Activated T-helper 1 cell treated with anti-CD3 and anti-CD28 coated beads, Interleukin-12 subunit alpha, Interleukin-12 subunit beta, Interleukin-2, Interleukin-4 antibody, amounts not matched to agents 30 ng/mL and 10 ng/mL and 1 ng/mL, durations not matched to agents 14 hours and 24 hours and 36 hours (primary cell): Measurements from ENCODE around the gene IRAK2. TPM values are rescaled to one million over a fixed set of nuclear protein-coding genes. Genes with fewer than 3 reads are reported as not detected.
"Not testable (repeated sequence)": the region's sequence is repeated elsewhere in the genome, so short reads cannot be mapped to it uniquely, and the experiment has no call there.

Experiments used
- DNase-seq: peaks from one replicate; pipeline ENCODE4 v3.0.0; 2021; ENCODE audit warnings: low spot score
- H3K27ac Mint-ChIP-seq: one replicate; pipeline ENCODE4 v1.8.0; 2021; ENCODE audit warnings: mild to moderate bottlenecking, mixed read lengths
- H3K27me3 Mint-ChIP-seq: one replicate; pipeline ENCODE4 v1.8.0; 2022; ENCODE audit warnings: mild to moderate bottlenecking, moderate library complexity, mixed read lengths; ENCODE audit not compliant: insufficient read depth
- H3K36me3 Mint-ChIP-seq: one replicate; pipeline ENCODE4 v1.8.0; 2021; ENCODE audit warnings: low read depth, mixed read lengths
- H3K4me1 Mint-ChIP-seq: one replicate; pipeline ENCODE4 v1.8.0; 2021; ENCODE audit warnings: low read depth, mixed read lengths
- H3K4me3 Mint-ChIP-seq: one replicate; pipeline ENCODE4 v1.8.0; 2021; ENCODE audit warnings: mild to moderate bottlenecking, moderate library complexity, mixed read lengths
- H3K9me3 Mint-ChIP-seq: one replicate; pipeline ENCODE4 v1.8.0; 2021; ENCODE audit warnings: mixed read lengths
- intact Hi-C: fragments of 100-400 bp; cut with micrococcal nuclease; formaldehyde crosslinking; loops from one replicate; pipeline ENCODE4 v1.15.1; 2024
- total RNA-seq: library from RNA; stranded (reverse); gene quantifications from 2 replicates; pipeline ENCODE4 v1.2.3, GENCODE V29; 2022

IRAK2 gene
- total RNA-seq, 1 donor from 2014 or later, result 8.6 TPM

GRCh38 chr3:10166213-10166604 is 1.5 kb downstream of the IRAK2 start:
- intact Hi-C loops, result no loop called here
- no peaks in the 10 kb centered on the region for H3K27me3 Mint-ChIP-seq
- H3K36me3 Mint-ChIP-seq, result peaks cover 21% of the 10 kb centered on the region
- H3K27ac Mint-ChIP-seq, result peak overlapping the region; percentile 67
- peak overlapping the region; percentile 82 for H3K4me3 Mint-ChIP-seq
- H3K9me3 Mint-ChIP-seq, result peaks cover 8% of the 10 kb centered on the region
- H3K4me1 Mint-ChIP-seq, result peaks cover 43% of the 10 kb centered on the region
- no peak for DNase-seq

- Mint-ChIP-seq H3K27ac (no peak overlapping the region), H3K27me3 (no peaks in the 10 kb centered on the region), H3K4me3 (no peak overlapping the region), H3K9me3 (peaks cover 8% of the 10 kb centered on the region), H3K4me1 (peaks cover 47% of the 10 kb centered on the region), H3K36me3 (peaks cover 24% of the 10 kb centered on the region)
- no peak for DNase-seq
- intact Hi-C loops, result no loop called here
Observed at GRCh38 chr3:10169000-10169496, 4.3 kb downstream of the IRAK2 start.

- no peaks in the 10 kb centered on the region for H3K27me3 Mint-ChIP-seq
Observed at GRCh38 chr3:10170915-10171478, 6.3 kb downstream of the IRAK2 start.

GRCh38 chr3:10173095-10173925 is 8.6 kb downstream of the IRAK2 start:
- H3K36me3 Mint-ChIP-seq, result peaks cover 35% of the 10 kb centered on the region
- intact Hi-C loops, result no loop called here
- H3K27ac Mint-ChIP-seq, result peak overlapping the region; percentile 82

More at GRCh38 chr3:10170915-10171478, 6.3 kb downstream of the IRAK2 start:
- peaks cover 8% of the 10 kb centered on the region for H3K9me3 Mint-ChIP-seq
- no peak overlapping the region for H3K27ac Mint-ChIP-seq
- H3K36me3 Mint-ChIP-seq, result peaks cover 29% of the 10 kb centered on the region
- H3K4me3 Mint-ChIP-seq, result no peak overlapping the region
- peaks cover 53% of the 10 kb centered on the region for H3K4me1 Mint-ChIP-seq
- intact Hi-C loops, result no loop called here
- no peak for DNase-seq

GRCh38 chr3:10173926-10174435 is 9.3 kb downstream of the IRAK2 start:
- Mint-ChIP-seq H3K4me1 (peaks cover 36% of the 10 kb centered on the region), H3K27me3 (no peaks in the 10 kb centered on the region), H3K27ac (peak overlapping the region; percentile 82), H3K9me3 (peaks cover 1% of the 10 kb centered on the region), H3K36me3 (peaks cover 30% of the 10 kb centered on the region), H3K4me3 (peak overlapping the region; percentile 8)
- intact Hi-C loops, result no loop called here
- no peak for DNase-seq

More at GRCh38 chr3:10173095-10173925, 8.6 kb downstream of the IRAK2 start:
- Mint-ChIP-seq H3K4me3 (no peak overlapping the region), H3K4me1 (peaks cover 42% of the 10 kb centered on the region), H3K9me3 (peaks cover 8% of the 10 kb centered on the region), H3K27me3 (no peaks in the 10 kb centered on the region)
- DNase-seq, result no peak

GRCh38 chr3:10175334-10175733 is 10.6 kb downstream of the IRAK2 start:
- H3K36me3 Mint-ChIP-seq, result peaks cover 31% of the 10 kb centered on the region
- H3K4me3 Mint-ChIP-seq, intact Hi-C loops, H3K27me3 Mint-ChIP-seq, DNase-seq, H3K9me3 Mint-ChIP-seq, H3K27ac Mint-ChIP-seq: not testable (repeated sequence)
- H3K4me1 Mint-ChIP-seq, result peaks cover 39% of the 10 kb centered on the region

GRCh38 chr3:10176150-10176549 is 11.4 kb downstream of the IRAK2 start:
- H3K4me3 Mint-ChIP-seq, H3K9me3 Mint-ChIP-seq, H3K27me3 Mint-ChIP-seq, DNase-seq, intact Hi-C loops, H3K27ac Mint-ChIP-seq: not testable (repeated sequence)
- Mint-ChIP-seq H3K4me1 (peaks cover 33% of the 10 kb centered on the region), H3K36me3 (peaks cover 26% of the 10 kb centered on the region)

GRCh38 chr3:10177737-10178136 is 13.0 kb downstream of the IRAK2 start:
- H3K4me3 Mint-ChIP-seq, result no peak overlapping the region
- no peak for DNase-seq
- H3K9me3 Mint-ChIP-seq, result no peaks in the 10 kb centered on the region
- H3K36me3 Mint-ChIP-seq, result peaks cover 31% of the 10 kb centered on the region
- H3K27me3 Mint-ChIP-seq, result no peaks in the 10 kb centered on the region
- peaks cover 31% of the 10 kb centered on the region for H3K4me1 Mint-ChIP-seq
- intact Hi-C loops, result no loop called here
- H3K27ac Mint-ChIP-seq, result no peak overlapping the region

GRCh38 chr3:10178892-10179291 is 14.2 kb downstream of the IRAK2 start:
- Mint-ChIP-seq H3K4me1 (peaks cover 23% of the 10 kb centered on the region), H3K9me3 (no peaks in the 10 kb centered on the region), H3K36me3 (peaks cover 30% of the 10 kb centered on the region), H3K4me3 (no peak overlapping the region), H3K27me3 (no peaks in the 10 kb centered on the region), H3K27ac (no peak overlapping the region)
- DNase-seq, result no peak
- intact Hi-C loops, result no loop called here

- Mint-ChIP-seq H3K27me3 (no peaks in the 10 kb centered on the region), H3K36me3 (peaks cover 29% of the 10 kb centered on the region), H3K27ac (peak overlapping the region; percentile 61), H3K9me3 (no peaks in the 10 kb centered on the region), H3K4me1 (peaks cover 24% of the 10 kb centered on the region), H3K4me3 (no peak overlapping the region)
- intact Hi-C loops, result no loop called here
- no peak for DNase-seq
Observed at GRCh38 chr3:10180289-10180688, 15.6 kb downstream of the IRAK2 start.

GRCh38 chr3:10180738-10181295 is 16.1 kb downstream of the IRAK2 start:
- no peak overlapping the region for H3K4me3 Mint-ChIP-seq
- DNase-seq, result no peak
- H3K27ac Mint-ChIP-seq, result peak overlapping the region; percentile 61
- H3K27me3 Mint-ChIP-seq, result no peaks in the 10 kb centered on the region
- H3K4me1 Mint-ChIP-seq, result peaks cover 28% of the 10 kb centered on the region
- peaks cover 30% of the 10 kb centered on the region for H3K36me3 Mint-ChIP-seq
- H3K9me3 Mint-ChIP-seq, result no peaks in the 10 kb centered on the region
- intact Hi-C loops, result no loop called here

GRCh38 chr3:10182950-10183349 is 18.2 kb downstream of the IRAK2 start:
- Mint-ChIP-seq H3K4me1 (peaks cover 42% of the 10 kb centered on the region), H3K27me3 (no peaks in the 10 kb centered on the region), H3K4me3 (no peak overlapping the region), H3K36me3 (peaks cover 35% of the 10 kb centered on the region), H3K27ac (peak overlapping the region; percentile 6), H3K9me3 (no peaks in the 10 kb centered on the region)
- no peak for DNase-seq
- intact Hi-C loops, result no loop called here

GRCh38 chr3:10184250-10184649 is 19.5 kb downstream of the IRAK2 start:
- intact Hi-C loops, result no loop called here
- peaks cover 41% of the 10 kb centered on the region for H3K36me3 Mint-ChIP-seq
- H3K27ac Mint-ChIP-seq, result peak overlapping the region; percentile 63
- H3K9me3 Mint-ChIP-seq, result no peaks in the 10 kb centered on the region
- peak overlapping the region; percentile 49 for H3K4me3 Mint-ChIP-seq
- DNase-seq, result no peak
- peaks cover 52% of the 10 kb centered on the region for H3K4me1 Mint-ChIP-seq
- no peaks in the 10 kb centered on the region for H3K27me3 Mint-ChIP-seq
